ENCODE measurements around the gene RASSF7. TPM values are rescaled to one million over a fixed set of nuclear protein-coding genes. Genes with fewer than 3 reads are reported as not detected.

The RASSF7 gene
- total RNA-seq, 2 experiments from 2014 or later: 15.1 to 18.0 TPM

GRCh38 chr11:544817-545166, 16.0 kb upstream of the RASSF7 start:
- no peak overlapping the region for H2AFZ ChIP-seq (ENCODE audit: low read length)
- no TSS peak for BruUV-seq (replicated peaks)
- POLR2A ChIA-PET: interaction anchor here (0.7 kb wide), 1 partner anchor 374 kb away, joined by 3 read pairs; no protein-coding TSS in a partner anchor
- no peaks in the 10 kb centered on the region for H3K36me3 ChIP-seq (ENCODE audit: insufficient read depth, low read length)
- TF ChIP-seq EZH2phosphoT487 (IDR thresholded peaks at IDR 0.05; ENCODE audit: borderline replicate concordance, low read depth, low read length) (no peak), CTCF (conservative IDR thresholded peaks at IDR 0.05; ENCODE audit: low read length) (no peak)
- no peaks in the 10 kb centered on the region for H3K79me2 ChIP-seq (ENCODE audit: insufficient read depth, low read depth, low read length)
- no peaks in the 10 kb centered on the region for H3K9me3 ChIP-seq (ENCODE audit: low read length)
- peaks cover 12% of the 10 kb centered on the region for H3K4me1 ChIP-seq (ENCODE audit: insufficient read depth, low read length, poor library complexity, severe bottlenecking)
- H3K4me2 ChIP-seq (ENCODE audit: low read length): no peak overlapping the region
- no peak for DNase-seq (ENCODE audit: low spot score)
- H3K4me3 ChIP-seq (ENCODE audit: low read depth, low read length, poor library complexity, severe bottlenecking): no peak overlapping the region
- no peak overlapping the region for H3K27ac ChIP-seq (ENCODE audit: low read depth, low read length, poor library complexity, severe bottlenecking)
- CTCF ChIA-PET (ENCODE audit: unreplicated experiment): interaction anchor here (0.5 to 0.6 kb wide), 2 partner anchors 28 to 277 kb away, joined by 3 to 4 read pairs; no protein-coding TSS in a partner anchor
- H4K20me1 ChIP-seq (ENCODE audit: insufficient read depth, low read length): no peaks in the 10 kb centered on the region
- H3K9me2 ChIP-seq (ENCODE audit: insufficient read depth, low read length): no peaks in the 10 kb centered on the region
- intact Hi-C loops (cut with micrococcal nuclease; ENCODE audit: unreplicated experiment): no loop called here

- Histone ChIP-seq H4K20me1 (ENCODE audit: insufficient read depth, low read length) (no peaks in the 10 kb centered on the region), H3K9me2 (ENCODE audit: insufficient read depth, low read length) (no peaks in the 10 kb centered on the region), H3K4me3 (ENCODE audit: low read depth, low read length, poor library complexity, severe bottlenecking) (no peak overlapping the region), H3K27ac (ENCODE audit: low read depth, low read length, poor library complexity, severe bottlenecking) (no peak overlapping the region), H3K9me3 (ENCODE audit: low read length) (no peaks in the 10 kb centered on the region), H2AFZ (ENCODE audit: low read length) (no peak overlapping the region), H3K79me2 (ENCODE audit: insufficient read depth, low read depth, low read length) (no peaks in the 10 kb centered on the region), H3K4me1 (ENCODE audit: insufficient read depth, low read length, poor library complexity, severe bottlenecking) (peaks cover 12% of the 10 kb centered on the region), H3K36me3 (ENCODE audit: insufficient read depth, low read length) (no peaks in the 10 kb centered on the region), H3K4me2 (ENCODE audit: low read length) (no peak overlapping the region)
- intact Hi-C loops (cut with micrococcal nuclease; ENCODE audit: unreplicated experiment): no loop called here
- TF ChIP-seq CTCF (conservative IDR thresholded peaks at IDR 0.05; ENCODE audit: low read length) (no peak), EZH2phosphoT487 (IDR thresholded peaks at IDR 0.05; ENCODE audit: borderline replicate concordance, low read depth, low read length) (no peak)
- POLR2A ChIA-PET: interaction anchor here (0.7 kb wide), 1 partner anchor 374 kb away, joined by 3 read pairs; no protein-coding TSS in a partner anchor
- BruUV-seq (replicated peaks): no TSS peak
- CTCF ChIA-PET (ENCODE audit: unreplicated experiment): no interaction called here
- no peak for DNase-seq (ENCODE audit: low spot score)
Observed at GRCh38 chr11:545171-545570, 15.6 kb upstream of the RASSF7 start.

DNA sequence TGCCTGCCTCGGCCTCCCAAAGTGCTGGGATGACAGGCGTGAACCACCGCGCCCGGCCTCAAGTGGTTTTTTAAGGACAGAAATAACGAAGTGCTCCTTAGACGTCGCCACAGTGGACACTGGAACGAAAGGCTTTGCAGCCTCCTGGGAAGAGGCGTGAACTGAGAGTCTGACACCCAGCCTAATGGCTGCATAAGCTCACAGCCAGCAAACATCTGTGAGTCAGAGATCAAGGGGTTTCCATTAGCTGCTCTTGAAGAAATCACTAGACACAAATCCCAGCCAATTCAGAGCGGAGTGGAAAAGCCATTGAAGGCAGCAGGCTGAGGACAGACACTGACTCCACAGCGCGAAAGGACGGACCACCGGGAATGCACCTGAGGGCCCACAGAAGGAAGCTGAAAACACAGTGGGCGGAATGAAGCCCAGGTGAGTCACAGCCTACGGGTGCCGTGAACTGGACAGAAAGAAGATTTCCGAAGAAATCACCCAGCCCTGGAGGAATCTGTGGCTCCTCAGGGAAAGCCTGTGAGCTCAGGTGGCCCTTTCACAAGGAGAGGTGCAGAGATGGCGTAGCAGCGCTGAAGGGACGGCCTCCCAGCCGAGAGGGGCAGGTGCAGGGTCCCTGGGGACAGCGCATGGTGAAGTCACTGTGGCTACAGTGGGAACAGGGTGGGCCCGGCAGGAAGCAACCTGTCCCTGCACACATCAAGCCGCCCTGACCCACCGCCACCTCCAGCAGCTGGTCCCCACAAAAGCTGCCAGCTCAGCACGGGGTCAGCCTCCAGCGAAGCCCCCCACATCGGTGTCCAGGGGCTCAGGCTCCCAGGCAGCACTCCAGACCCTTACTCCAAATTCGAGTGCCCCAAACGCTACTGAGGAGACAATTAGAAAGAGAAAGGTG, 11.8 kb upstream of the RASSF7 start:
- no peaks in the 10 kb centered on the region for H3K9me2 ChIP-seq (ENCODE audit: insufficient read depth, low read length)
- no peak overlapping the region for H3K27ac ChIP-seq (ENCODE audit: low read depth, low read length, poor library complexity, severe bottlenecking)
- no peak for TF ChIP-seq CTCF (conservative IDR thresholded peaks at IDR 0.05; ENCODE audit: low read length)
- no peak for TF ChIP-seq EZH2phosphoT487 (IDR thresholded peaks at IDR 0.05; ENCODE audit: borderline replicate concordance, low read depth, low read length)
- BruUV-seq (replicated peaks): no TSS peak
- H3K79me2 ChIP-seq (ENCODE audit: insufficient read depth, low read depth, low read length): no peaks in the 10 kb centered on the region
- H3K4me2 ChIP-seq (ENCODE audit: low read length): peak overlapping the region; percentile 27; the same call in 1 of the 2 replicates
- H2AFZ ChIP-seq (ENCODE audit: low read length): no peak overlapping the region
- no peaks in the 10 kb centered on the region for H3K36me3 ChIP-seq (ENCODE audit: insufficient read depth, low read length)
- H4K20me1 ChIP-seq (ENCODE audit: insufficient read depth, low read length): no peaks in the 10 kb centered on the region
- H3K4me1 ChIP-seq (ENCODE audit: insufficient read depth, low read length, poor library complexity, severe bottlenecking): peaks cover 12% of the 10 kb centered on the region
- no peak overlapping the region for H3K4me3 ChIP-seq (ENCODE audit: low read depth, low read length, poor library complexity, severe bottlenecking)
- intact Hi-C loops (cut with micrococcal nuclease; ENCODE audit: unreplicated experiment): no loop called here
- ChIA-PET POLR2A (interaction anchor here (0.7 kb wide), 1 partner anchor 27 kb away, joined by 3 read pairs; no protein-coding TSS in a partner anchor), CTCF (ENCODE audit: unreplicated experiment) (interaction anchor here (0.6 kb wide), 1 partner anchor 133 kb away, joined by 4 read pairs; no protein-coding TSS in a partner anchor)
- no peaks in the 10 kb centered on the region for H3K9me3 ChIP-seq (ENCODE audit: low read length)
- DNase-seq (ENCODE audit: low spot score): peak; percentile 65

Data from OCI-LY7 (cell line).